ENCODE measurements around the gene CFAP54.

The CFAP54 gene

GRCh38 chr12:96489392-96490056, at the start of gene CFAP54:
Gene CFAP54 (plus strand): TSS chr12:96489577. CDS start chr12:96489610, 33 bp downstream.
- TF ChIP-seq CTCF (conservative IDR thresholded peaks at IDR 0.05; ENCODE audit: low read length) = peak; percentile 85
- peak within 1 kb of the TSS; percentile 90 for H3K4me3 ChIP-seq (ENCODE audit: low read length)
- DNase-seq (ENCODE audit: low read depth) = peak; percentile 92

DNA sequence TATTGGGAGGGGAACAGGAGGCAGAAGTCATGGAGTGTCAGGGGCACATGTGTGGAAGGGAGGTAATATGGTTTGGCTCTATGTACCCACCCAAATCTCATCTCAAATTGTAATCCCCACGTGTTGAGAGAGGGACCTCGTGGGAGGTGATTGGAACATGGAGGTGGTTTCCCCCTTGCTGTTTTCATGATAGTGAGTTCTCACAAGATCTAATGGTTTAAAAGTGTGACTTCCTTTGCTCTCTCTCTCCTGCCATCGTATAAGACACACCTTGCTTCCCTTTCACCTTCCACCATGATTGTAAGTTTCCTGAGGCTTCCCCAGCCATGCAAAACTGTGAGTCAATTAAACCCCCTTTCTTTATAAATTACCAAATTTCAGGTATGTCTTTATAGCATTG, 47.6 kb upstream of the CFAP54 start:
- no peak for DNase-seq (ENCODE audit: low read depth)
- no peak overlapping the region for H3K4me3 ChIP-seq (ENCODE audit: low read length)
- no peak for TF ChIP-seq CTCF (conservative IDR thresholded peaks at IDR 0.05; ENCODE audit: low read length)

GRCh38 chr12:96442906-96443305, 46.5 kb upstream of the CFAP54 start:
- no peak for TF ChIP-seq CTCF (conservative IDR thresholded peaks at IDR 0.05; ENCODE audit: low read length)
- no peak overlapping the region for H3K4me3 ChIP-seq (ENCODE audit: low read length)
- no peak for DNase-seq (ENCODE audit: low read depth)

DNA sequence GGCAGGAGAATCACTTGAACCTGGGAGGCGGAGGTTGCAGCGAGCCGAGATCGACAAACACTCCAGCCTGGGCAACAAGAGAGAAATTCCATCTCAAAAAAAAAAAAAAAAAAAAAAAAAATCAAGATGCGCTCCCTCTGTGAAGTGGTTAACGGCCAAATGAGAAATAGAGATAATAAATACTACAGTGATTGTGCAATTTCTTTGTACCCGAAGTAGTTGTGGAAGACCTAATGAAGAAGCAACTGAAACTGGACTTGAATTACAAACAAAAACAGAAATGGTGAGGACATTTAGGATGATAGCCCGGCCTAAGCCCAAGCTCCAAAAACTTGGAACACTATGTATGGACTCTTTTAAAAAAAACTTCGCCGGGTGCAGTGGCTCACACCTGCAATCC, 45.0 kb upstream of the CFAP54 start:
- no peak for TF ChIP-seq CTCF (conservative IDR thresholded peaks at IDR 0.05; ENCODE audit: low read length)
- no peak for DNase-seq (ENCODE audit: low read depth)
- no peak overlapping the region for H3K4me3 ChIP-seq (ENCODE audit: low read length)

DNA sequence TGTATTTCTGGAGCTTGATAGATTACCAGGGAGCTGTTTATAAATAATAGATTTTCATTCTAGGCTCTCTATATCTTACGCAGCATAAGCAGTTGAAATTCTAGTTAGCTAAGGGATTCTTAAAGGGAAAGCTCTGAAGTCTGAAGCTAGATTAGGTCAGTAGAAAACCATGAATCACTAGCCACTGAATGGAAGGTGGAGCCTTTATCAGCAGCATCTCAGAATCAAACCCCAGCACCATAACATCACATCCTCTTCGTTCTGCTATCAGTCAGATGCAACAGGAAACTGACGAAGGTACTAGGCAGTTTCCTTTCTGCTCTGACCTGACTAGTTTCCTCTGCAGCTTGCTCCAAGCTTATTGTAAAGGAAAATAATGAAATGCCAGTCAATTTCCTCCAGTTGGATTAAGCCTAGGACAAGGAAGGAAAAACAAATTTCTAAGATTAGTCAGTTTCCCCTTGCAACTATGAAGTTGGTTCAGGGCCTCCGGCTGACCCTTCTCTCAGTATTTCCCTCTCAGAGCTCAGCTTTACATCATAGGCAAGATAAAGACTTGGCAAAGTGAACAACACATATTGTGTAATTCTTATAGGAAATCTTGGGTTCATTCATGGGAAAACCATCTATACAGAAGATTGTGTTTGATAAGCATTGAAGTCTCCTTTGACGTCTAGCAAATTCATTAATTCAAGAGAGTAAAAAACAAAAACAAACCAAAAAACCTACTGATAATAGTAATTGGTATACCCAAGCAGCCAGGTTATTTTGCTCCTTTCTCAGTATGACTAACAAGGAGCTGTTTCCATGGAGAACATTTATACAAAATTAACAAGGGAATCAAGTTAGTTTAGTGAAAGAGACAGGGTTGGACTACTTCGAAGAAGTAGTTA, 43.4 kb upstream of the CFAP54 start:
- DNase-seq (ENCODE audit: low read depth) = peak; percentile 71
- TF ChIP-seq CTCF (conservative IDR thresholded peaks at IDR 0.05; ENCODE audit: low read length) = no peak
- H3K4me3 ChIP-seq (ENCODE audit: low read length) = no peak overlapping the region

DNA sequence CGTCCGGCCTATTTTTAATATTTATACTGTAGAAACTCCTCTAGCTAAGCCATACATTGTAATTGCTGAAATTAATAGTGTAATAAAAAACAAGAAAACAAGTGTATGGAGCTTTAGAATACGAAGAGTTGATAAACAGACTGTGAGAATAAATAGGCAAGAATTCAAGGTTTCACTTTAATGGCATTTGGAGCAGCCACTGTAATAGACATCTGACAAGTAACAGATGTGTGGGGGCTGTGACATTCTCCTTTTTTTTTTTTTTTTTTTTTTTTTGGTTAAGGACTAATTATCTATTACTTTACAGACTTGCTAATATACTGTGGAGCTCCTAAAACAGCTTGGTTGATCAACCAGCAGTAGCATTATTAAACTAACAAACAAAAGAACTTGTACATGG, 42.1 kb upstream of the CFAP54 start:
- no peak for DNase-seq (ENCODE audit: low read depth)
- no peak overlapping the region for H3K4me3 ChIP-seq (ENCODE audit: low read length)
- no peak for TF ChIP-seq CTCF (conservative IDR thresholded peaks at IDR 0.05; ENCODE audit: low read length)

DNA sequence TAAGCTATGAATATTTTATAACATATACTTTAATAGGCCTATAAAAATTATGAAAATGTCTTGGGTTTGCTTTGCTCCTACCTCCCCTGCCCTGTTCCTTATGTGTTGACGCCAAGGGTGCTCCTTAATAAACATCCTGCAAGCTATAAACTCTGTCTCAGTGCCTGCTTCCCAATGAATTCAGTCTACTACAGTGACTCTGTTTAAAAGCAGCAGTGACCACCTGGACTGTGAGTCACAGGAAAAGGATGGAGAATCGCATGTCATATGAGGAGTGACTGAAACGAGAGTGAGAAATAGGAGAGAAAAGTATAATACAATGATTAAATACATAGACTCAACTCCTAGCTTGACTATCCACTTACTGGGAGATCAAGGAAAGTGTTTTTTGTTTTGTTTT, 41.1 kb upstream of the CFAP54 start:
- DNase-seq (ENCODE audit: low read depth) = no peak
- TF ChIP-seq CTCF (conservative IDR thresholded peaks at IDR 0.05; ENCODE audit: low read length) = no peak
- H3K4me3 ChIP-seq (ENCODE audit: low read length) = no peak overlapping the region

All from AG10803 (cell line).